H1 (cell line): ENCODE measurements around the gene GLB1L3. TPM values are rescaled to one million over a fixed set of nuclear protein-coding genes. Genes with fewer than 3 reads are reported as not detected.

Experiments used
- EP300 ChIP-seq, 2 experiments: IDR thresholded peaks; 1 replicate in 1 of 2; 2 replicates in 1 of 2; pipeline ENCODE4 v1.6.1; 2011 to 2012; ENCODE audit warnings: low read depth in 2 of 2, low read length in 2 of 2, mild to moderate bottlenecking in 2 of 2, borderline replicate concordance in 1 of 2, inconsistent platforms in 1 of 2, moderate library complexity in 1 of 2
- RBBP5 ChIP-seq: IDR thresholded peaks from 2 replicates; pipeline ENCODE4 v1.7.1; 2012; ENCODE audit warnings: low read depth, mild to moderate bottlenecking, inconsistent platforms, low read length, moderate library complexity, borderline replicate concordance
- USF2 ChIP-seq: IDR thresholded peaks from 2 replicates; pipeline ENCODE4 v1.6.1; 2011; ENCODE audit warnings: low read length, improper control_type of control experiment
- polyA plus RNA-seq, 7 experiments: library from polyadenylated mRNA; depleted of rRNA in 3 of 7; stranded (reverse) in 5 of 7; unstranded in 2 of 7; fragments of >200 nt in 5 of 7; fragments of 200-250 nt in 2 of 7; gene quantifications; 1 replicate in 5 of 7; 2 replicates in 1 of 7; 4 replicates in 1 of 7; pipeline versions ENCODE4 v1.2.1 to v1.2.3, GENCODE V29; 2011 to 2013; ENCODE audit warnings: missing spikeins in 2 of 7, mixed read lengths in 2 of 7
- total RNA-seq: library from RNA; stranded (reverse); fragmentation: NEBNext Ultra II Directional; extraction: Animal tissue kit (Norgen Biotek cat#: 25700); gene quantifications from 2 replicates; pipeline ENCODE4 v1.2.1, GENCODE V29; 2021

The GLB1L3 gene
- total and polyA plus RNA-seq, 2 of the 8 experiments (the other 6 are each of a cell fraction or from before 2014, with no cell fraction given): 14.9 to 33.2 TPM

- TF ChIP-seq USF2: no peak
- TF ChIP-seq EP300 (IDR thresholded peaks at IDR 0.05; ENCODE audit: borderline replicate concordance in 1 of 2, low read depth in 2 of 2, low read length in 2 of 2): no peak
- no peak for TF ChIP-seq RBBP5
Observed at GRCh38 chr11:134243913-134244312, 32.3 kb upstream of the GLB1L3 start (continued).
